ENCODE data around the gene FOXP1. TPM values are rescaled to one million over a fixed set of nuclear protein-coding genes. Genes with fewer than 3 reads are reported as not detected.

The FOXP1 gene
- total and polyA plus RNA-seq, 2 donors (not counting 1 experiment from before 2014, with no cell fraction given), result 91.1 to 508 TPM

- CTCF ChIA-PET, result no interaction called here
- no peak overlapping the region for H3K4me3 Mint-ChIP-seq
- H3K27ac Mint-ChIP-seq, result no peak overlapping the region
Observed at GRCh38 chr3:71277341-71277740, 306.2 kb downstream of the FOXP1 start.

DNA sequence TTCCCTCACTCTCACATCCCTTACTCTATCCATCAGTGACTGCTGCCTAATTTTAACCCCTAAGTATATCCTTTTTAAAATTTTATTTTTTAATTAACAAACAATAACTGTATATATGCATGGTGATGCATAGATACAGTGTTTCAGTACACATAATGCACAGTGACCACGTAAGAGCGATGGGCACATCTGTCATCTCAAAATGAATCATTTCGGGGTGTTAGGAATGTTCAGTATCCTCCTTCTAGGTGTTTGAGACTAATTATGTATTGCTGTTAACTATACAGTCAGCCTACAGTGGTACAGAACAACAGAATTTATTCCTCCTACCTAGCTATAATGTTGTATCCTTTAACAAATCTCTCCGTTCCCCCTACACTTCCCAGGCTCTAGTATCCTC, 307.0 kb downstream of the FOXP1 start:
- no peaks in the 10 kb centered on the region for H3K27me3 Mint-ChIP-seq
- H3K4me3 ChIP-seq (ENCODE audit: control extremely low read depth in 1 of 5, extremely low read depth in 1 of 5, insufficient read depth in 1 of 5, low read depth in 2 of 5, low read length in 4 of 5), result no peak overlapping the region
- intact Hi-C loops (cut with micrococcal nuclease), result no loop called here
- no peak overlapping the region for H3K4me2 ChIP-seq (replicated peaks; ENCODE audit: low read depth, low read length, poor library complexity, severe bottlenecking)
- peaks cover 52% of the 10 kb centered on the region for H4K20me1 ChIP-seq (ENCODE audit: control insufficient read depth, insufficient read depth, low read length, poor library complexity, severe bottlenecking)
- H3K27me3 ChIP-seq (replicated peaks in 1 of 4; ENCODE audit: control extremely low read depth in 1 of 4, control insufficient read depth in 3 of 4, insufficient read depth in 4 of 4, low read length in 3 of 4), result no peaks in the 10 kb centered on the region
- H3K9ac ChIP-seq (ENCODE audit: low read length), result no peak overlapping the region
- CTCF ChIA-PET, result no interaction called here
- peaks cover 43% of the 10 kb centered on the region for H3K4me1 Mint-ChIP-seq
- no peak overlapping the region for H3K4me3 Mint-ChIP-seq
- H2AFZ ChIP-seq (ENCODE audit: insufficient read depth, low read depth, low read length, poor library complexity, severe bottlenecking), result no peak overlapping the region
- H3K27ac ChIP-seq (ENCODE audit: low read length in 2 of 2), result no peak overlapping the region
- H3K27ac Mint-ChIP-seq, result no peak overlapping the region
- no peaks in the 10 kb centered on the region for H3K9me3 Mint-ChIP-seq (ENCODE audit: insufficient read depth)
- POLR2A ChIA-PET, result interaction anchor here (0.6 to 0.7 kb wide), 3 partner anchors 20 to 196 kb away, joined by 4 to 7 read pairs (median 5); no protein-coding TSS in a partner anchor
- no peak for TF ChIP-seq EZH2 (IDR thresholded peaks at IDR 0.05; ENCODE audit: borderline replicate concordance, insufficient read depth, low read depth, low read length, poor library complexity, severe bottlenecking)
- no peak for TF ChIP-seq CTCF (IDR thresholded peaks at IDR 0.05)
- ATAC-seq (ENCODE audit: low read depth), result no peak
- peaks cover 0 to 6% of the 10 kb centered on the region in 2 donors for H3K4me1 ChIP-seq (ENCODE audit: control insufficient read depth in 2 of 2, insufficient read depth in 2 of 2, low read length in 2 of 2)
- WGBS (ENCODE audit: insufficient coverage), result no CpG with 5 or more reads among the region's 4 CpGs
- peaks cover 0 to 20% of the 10 kb centered on the region in 2 experiments for H3K36me3 ChIP-seq (replicated peaks in 1 of 2; ENCODE audit: control extremely low read depth in 1 of 2, control insufficient read depth in 1 of 2, extremely low read depth in 1 of 2, insufficient read depth in 2 of 2, low read length in 1 of 2)
- no peak for DNase-seq
- no peaks in the 10 kb centered on the region for H3K9me3 ChIP-seq (ENCODE audit: control extremely low read depth in 1 of 3, control insufficient read depth in 2 of 3, insufficient read depth in 1 of 3, low read length in 2 of 3)
- H3K79me2 ChIP-seq (ENCODE audit: control insufficient read depth, insufficient read depth, low read length), result peaks cover 99% of the 10 kb centered on the region

More at GRCh38 chr3:71277341-71277740, 306.2 kb downstream of the FOXP1 start:
- POLR2A ChIA-PET, result interaction anchor here (0.6 to 0.7 kb wide), 2 partner anchors 21 to 70 kb away, joined by 4 to 7 read pairs; no protein-coding TSS in a partner anchor
- no peak overlapping the region for H3K9ac ChIP-seq (ENCODE audit: low read length)
- peaks cover 0 to 20% of the 10 kb centered on the region in 2 experiments for H3K36me3 ChIP-seq (replicated peaks in 1 of 2; ENCODE audit: control extremely low read depth in 1 of 2, control insufficient read depth in 1 of 2, extremely low read depth in 1 of 2, insufficient read depth in 2 of 2, low read length in 1 of 2)
- H3K4me1 ChIP-seq (ENCODE audit: control insufficient read depth in 2 of 2, insufficient read depth in 2 of 2, low read length in 2 of 2), result peaks cover 0 to 6% of the 10 kb centered on the region in 2 donors
- DNase-seq, result no peak
- no peak overlapping the region for H3K4me3 ChIP-seq (ENCODE audit: control extremely low read depth in 1 of 5, extremely low read depth in 1 of 5, insufficient read depth in 1 of 5, low read depth in 2 of 5, low read length in 4 of 5)
- Mint-ChIP-seq H3K4me1 (peaks cover 39% of the 10 kb centered on the region), H3K27me3 (no peaks in the 10 kb centered on the region), H3K9me3 (ENCODE audit: insufficient read depth) (no peaks in the 10 kb centered on the region)
- peaks cover 97% of the 10 kb centered on the region for H3K79me2 ChIP-seq (ENCODE audit: control insufficient read depth, insufficient read depth, low read length)
- ATAC-seq (ENCODE audit: low read depth), result no peak
- no peak overlapping the region for H3K4me2 ChIP-seq (replicated peaks; ENCODE audit: low read depth, low read length, poor library complexity, severe bottlenecking)
- 85% methylated on average over 3 of the region's 3 CpGs for WGBS (ENCODE audit: insufficient coverage)
- intact Hi-C loops (cut with micrococcal nuclease), result no loop called here
- H3K27ac ChIP-seq (ENCODE audit: low read length in 2 of 2), result no peak overlapping the region
- no peaks in the 10 kb centered on the region for H3K27me3 ChIP-seq (replicated peaks in 1 of 4; ENCODE audit: control extremely low read depth in 1 of 4, control insufficient read depth in 3 of 4, insufficient read depth in 4 of 4, low read length in 3 of 4)
- no peaks in the 10 kb centered on the region for H3K9me3 ChIP-seq (ENCODE audit: control extremely low read depth in 1 of 3, control insufficient read depth in 2 of 3, insufficient read depth in 1 of 3, low read length in 2 of 3)
- no peak for TF ChIP-seq CTCF (IDR thresholded peaks at IDR 0.05)
- TF ChIP-seq EZH2 (IDR thresholded peaks at IDR 0.05; ENCODE audit: borderline replicate concordance, insufficient read depth, low read depth, low read length, poor library complexity, severe bottlenecking), result no peak
- peaks cover 52% of the 10 kb centered on the region for H4K20me1 ChIP-seq (ENCODE audit: control insufficient read depth, insufficient read depth, low read length, poor library complexity, severe bottlenecking)
- H2AFZ ChIP-seq (ENCODE audit: insufficient read depth, low read depth, low read length, poor library complexity, severe bottlenecking), result no peak overlapping the region

Data from B cell (primary cell).